GM18517 (cell line): Measurements from ENCODE around the gene TMTC4.
A peak's percentile ranks its signal among the peaks of the same experiment; 100 is the strongest.
"Not testable (repeated sequence)": the region's sequence is repeated elsewhere in the genome, so short reads cannot be mapped to it uniquely, and the experiment has no call there.

ENCODE experiments used
- ATAC-seq: cut with Tn5 transposase; IDR thresholded peaks from one replicate; pipeline ENCODE4 v1.9.1; 2021; ENCODE audit warnings: mild to moderate bottlenecking, moderate library complexity; ENCODE audit not compliant: unreplicated experiment

TMTC4 gene

GRCh38 chr13:100674572-100674871, at the start of gene TMTC4:
TMTC4 (minus strand) TSS chr13:100674795; CDS start chr13:100670362, 4,433 bp downstream.
- ATAC-seq: peak; percentile 56

- no peak for ATAC-seq
Observed at GRCh38 chr13:100722517-100722916, 47.9 kb upstream of the TMTC4 start.

- peak; percentile 90 for ATAC-seq
Observed at GRCh38 chr13:100721885-100722512, 47.4 kb upstream of the TMTC4 start.

- ATAC-seq: no peak
Observed at GRCh38 chr13:100715604-100716003, 41.0 kb upstream of the TMTC4 start.

- no peak for ATAC-seq
Observed at GRCh38 chr13:100714478-100714877, 39.9 kb upstream of the TMTC4 start.

GRCh38 chr13:100710176-100710575, 35.6 kb upstream of the TMTC4 start:
- no peak for ATAC-seq

GRCh38 chr13:100707818-100708740, 33.5 kb upstream of the TMTC4 start:
- ATAC-seq: no peak

- ATAC-seq: not testable (repeated sequence)
Observed at GRCh38 chr13:100698331-100698730, 23.7 kb upstream of the TMTC4 start.

GRCh38 chr13:100695509-100695773, 20.8 kb upstream of the TMTC4 start:
- no peak for ATAC-seq

- ATAC-seq: no peak
Observed at GRCh38 chr13:100694722-100695508, 20.3 kb upstream of the TMTC4 start.

- ATAC-seq: no peak
Observed at GRCh38 chr13:100689191-100689590, 14.6 kb upstream of the TMTC4 start.

- no peak for ATAC-seq
Observed at GRCh38 chr13:100680131-100680530, 5.5 kb upstream of the TMTC4 start.

- not testable (repeated sequence) for ATAC-seq
Observed at GRCh38 chr13:100677128-100677527, 2.5 kb upstream of the TMTC4 start.

GRCh38 chr13:100675661-100676129, 1.1 kb upstream of the TMTC4 start:
- no peak for ATAC-seq

- ATAC-seq: peak; percentile 97
Observed at GRCh38 chr13:100674872-100675660, 471 bp upstream of the TMTC4 start.

- peak; percentile 27 for ATAC-seq
Observed at GRCh38 chr13:100673713-100674571, 653 bp downstream of the TMTC4 start.

- no peak for ATAC-seq
Observed at GRCh38 chr13:100673376-100673712, 1.3 kb downstream of the TMTC4 start.

GRCh38 chr13:100671389-100672182, 3.0 kb downstream of the TMTC4 start:
- no peak for ATAC-seq

GRCh38 chr13:100668408-100668807, 6.2 kb downstream of the TMTC4 start:
- ATAC-seq: no peak
